Measurements from ENCODE around the gene PTGER1.

DNA sequence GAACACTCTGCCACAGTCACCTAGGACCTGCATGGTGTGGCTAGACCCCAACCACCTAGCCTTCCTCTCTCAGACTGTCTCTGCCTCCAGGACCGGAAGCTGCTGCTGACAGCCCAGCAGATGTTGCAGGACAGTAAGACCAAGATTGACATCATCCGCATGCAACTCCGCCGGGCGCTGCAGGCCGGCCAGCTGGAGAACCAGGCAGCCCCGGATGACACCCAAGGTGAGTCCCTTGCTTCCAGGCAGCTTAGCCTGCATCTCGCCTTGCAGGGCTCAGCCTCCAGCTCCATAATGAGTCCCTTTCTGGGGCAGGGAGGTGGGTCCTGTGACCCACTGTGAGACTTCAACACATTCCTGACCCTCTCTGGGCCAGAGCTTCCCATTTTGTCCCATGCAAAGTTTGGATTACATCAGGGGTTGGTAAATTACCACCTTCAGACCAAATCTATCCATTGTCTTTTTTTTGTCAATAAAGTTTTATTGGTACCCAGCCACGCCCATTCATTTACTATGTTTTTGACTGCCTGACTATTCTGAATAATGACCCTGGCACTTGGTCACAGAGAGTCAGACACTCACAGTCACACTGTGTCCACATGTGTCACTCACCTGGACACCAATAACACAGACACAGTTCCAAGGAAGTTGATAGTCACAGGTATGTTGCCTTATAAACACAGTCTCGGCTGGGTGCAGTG is 28.7 kb downstream of the PTGER1 start:
- TF ChIP-seq, protein P1, sequence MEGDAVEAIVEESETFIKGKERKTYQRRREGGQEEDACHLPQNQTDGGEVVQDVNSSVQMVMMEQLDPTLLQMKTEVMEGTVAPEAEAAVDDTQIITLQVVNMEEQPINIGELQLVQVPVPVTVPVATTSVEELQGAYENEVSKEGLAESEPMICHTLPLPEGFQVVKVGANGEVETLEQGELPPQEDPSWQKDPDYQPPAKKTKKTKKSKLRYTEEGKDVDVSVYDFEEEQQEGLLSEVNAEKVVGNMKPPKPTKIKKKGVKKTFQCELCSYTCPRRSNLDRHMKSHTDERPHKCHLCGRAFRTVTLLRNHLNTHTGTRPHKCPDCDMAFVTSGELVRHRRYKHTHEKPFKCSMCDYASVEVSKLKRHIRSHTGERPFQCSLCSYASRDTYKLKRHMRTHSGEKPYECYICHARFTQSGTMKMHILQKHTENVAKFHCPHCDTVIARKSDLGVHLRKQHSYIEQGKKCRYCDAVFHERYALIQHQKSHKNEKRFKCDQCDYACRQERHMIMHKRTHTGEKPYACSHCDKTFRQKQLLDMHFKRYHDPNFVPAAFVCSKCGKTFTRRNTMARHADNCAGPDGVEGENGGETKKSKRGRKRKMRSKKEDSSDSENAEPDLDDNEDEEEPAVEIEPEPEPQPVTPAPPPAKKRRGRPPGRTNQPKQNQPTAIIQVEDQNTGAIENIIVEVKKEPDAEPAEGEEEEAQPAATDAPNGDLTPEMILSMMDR (conservative IDR thresholded peaks at IDR 0.05; ENCODE audit: low read length), result no peak
- TF ChIP-seq EZH2phosphoT487 (IDR thresholded peaks at IDR 0.05; ENCODE audit: borderline replicate concordance, low read depth, low read length), result no peak
